Natural killer cell (primary cell): ENCODE data around the gene DAW1. TPM values are rescaled to one million over a fixed set of nuclear protein-coding genes. Genes with fewer than 3 reads are reported as not detected.

ENCODE experiments used
- ATAC-seq, 3 donors: fragments of 150-1000 bp in 2 of 3; fragments of 200-7000 bp in 1 of 3; cut with Tn5 transposase; 1 replicate in 1 of 3; 2 replicates in 2 of 3; pipeline ENCODE4 v1.10.0; 2021; ENCODE audit warnings: mild to moderate bottlenecking in 2 of 3, moderate library complexity in 2 of 3
- DNase-seq, 2 donors: peaks; one replicate each; pipeline versions ENCODE4 v3.0.0 to v3.0.0-alpha.2; 2013 to 2021; ENCODE audit warnings: mixed read lengths in 1 of 2
- H3K27ac ChIP-seq: one replicate; pipeline ENCODE4 v1.5.1; 2013; ENCODE audit warnings: mild to moderate bottlenecking, low read length
- H3K27me3 ChIP-seq: one replicate; pipeline ENCODE4 v1.6.1; 2013; ENCODE audit warnings: low read length; ENCODE audit not compliant: control insufficient read depth, insufficient read depth
- H3K36me3 ChIP-seq: one replicate; pipeline ENCODE4 v1.6.1; 2013; ENCODE audit warnings: low read length; ENCODE audit not compliant: control insufficient read depth, insufficient read depth
- H3K4me1 ChIP-seq: one replicate; pipeline ENCODE4 v1.6.1; 2013; ENCODE audit warnings: low read length; ENCODE audit not compliant: control insufficient read depth, insufficient read depth
- H3K4me3 ChIP-seq: one replicate; pipeline ENCODE4 v1.5.1; 2013; ENCODE audit warnings: low read length
- H3K9me3 ChIP-seq: one replicate; pipeline ENCODE4 v1.6.1; 2013; ENCODE audit warnings: low read length; ENCODE audit not compliant: control insufficient read depth, insufficient read depth
- H3K27ac Mint-ChIP-seq, 2 donors: one replicate each; pipeline ENCODE4 v1.8.0; 2022; ENCODE audit warnings: mild to moderate bottlenecking in 2 of 2, mixed read lengths in 2 of 2, moderate library complexity in 1 of 2
- H3K27me3 Mint-ChIP-seq, 2 donors: one replicate each; pipeline ENCODE4 v1.8.0; 2022; ENCODE audit warnings: low read depth in 2 of 2, mixed read lengths in 2 of 2
- H3K36me3 Mint-ChIP-seq: one replicate; pipeline ENCODE4 v1.8.0; 2022; ENCODE audit warnings: mixed read lengths
- H3K4me1 Mint-ChIP-seq, 2 donors: one replicate each; pipeline ENCODE4 v1.8.0; 2022; ENCODE audit warnings: mixed read lengths in 2 of 2
- H3K4me3 Mint-ChIP-seq: one replicate; pipeline ENCODE4 v1.8.0; 2022; ENCODE audit warnings: mild to moderate bottlenecking, moderate library complexity, mixed read lengths
- H3K9me3 Mint-ChIP-seq, 2 donors: one replicate each; pipeline ENCODE4 v1.8.0; 2022; ENCODE audit warnings: mixed read lengths in 2 of 2
- CTCF ChIP-seq: fragments of 200-600 bp; IDR thresholded peaks from one replicate; pipeline ENCODE4 v1.8.0; 2022; ENCODE audit warnings: antibody characterized with exemption
- WGBS: methylation state at CpG from one replicate; pipeline ENCODE4 v1.1.7; 2013; ENCODE audit warnings: missing lambda C conversion rate; ENCODE audit not compliant: insufficient coverage; 5-methylcytosine and 5-hydroxymethylcytosine counted together
- intact Hi-C: fragments of 100-400 bp; cut with micrococcal nuclease; formaldehyde crosslinking; loops from one replicate; pipeline ENCODE4 v1.14.2; 2022
- total RNA-seq, 4 donors: library from RNA; stranded (reverse); fragments of 120-200 nt in 1 of 4; gene quantifications; one replicate each; pipeline versions ENCODE4 v1.2.3 to v1.2.4, GENCODE V29; 2013 to 2022

Gene DAW1
- total RNA-seq, 3 donors from 2014 or later (not counting 1 experiment from before 2014, with no cell fraction given), result not detected

- peaks cover 0 to 2% of the 10 kb centered on the region in 2 donors for H3K9me3 Mint-ChIP-seq
- intact Hi-C loops, result no loop called here
- Histone ChIP-seq H3K4me1 (no peaks in the 10 kb centered on the region), H3K27me3 (no peaks in the 10 kb centered on the region), H3K27ac (no peak overlapping the region), H3K4me3 (no peak overlapping the region), H3K36me3 (no peaks in the 10 kb centered on the region), H3K9me3 (no peaks in the 10 kb centered on the region)
- no peak for TF ChIP-seq CTCF
- 71% methylated on average over 1 of the region's 1 CpG for WGBS
- no peaks in the 10 kb centered on the region for H3K27me3 Mint-ChIP-seq
- H3K4me1 Mint-ChIP-seq, result no peaks in the 10 kb centered on the region
- DNase-seq (no peak), ATAC-seq (no peak)
- H3K4me3 Mint-ChIP-seq, result no peak overlapping the region
- no peaks in the 10 kb centered on the region for H3K36me3 Mint-ChIP-seq
- no peak overlapping the region for H3K27ac Mint-ChIP-seq
Observed at GRCh38 chr2:227906991-227907390, 35.6 kb downstream of the DAW1 start.

GRCh38 chr2:227908266-227909054, 37.0 kb downstream of the DAW1 start:
- ATAC-seq (no peak), DNase-seq (no peak)
- Histone ChIP-seq H3K4me1 (no peaks in the 10 kb centered on the region), H3K27ac (no peak overlapping the region), H3K9me3 (no peaks in the 10 kb centered on the region), H3K36me3 (no peaks in the 10 kb centered on the region), H3K4me3 (no peak overlapping the region), H3K27me3 (no peaks in the 10 kb centered on the region)
- Mint-ChIP-seq H3K27me3 (no peaks in the 10 kb centered on the region), H3K9me3 (peaks cover 0 to 2% of the 10 kb centered on the region in 2 donors), H3K4me3 (no peak overlapping the region), H3K36me3 (no peaks in the 10 kb centered on the region), H3K27ac (no peak overlapping the region), H3K4me1 (no peaks in the 10 kb centered on the region)
- TF ChIP-seq CTCF, result no peak
- 86% methylated on average over 7 of the region's 7 CpGs for WGBS
- intact Hi-C loops, result no loop called here

- Histone ChIP-seq H3K27me3 (no peaks in the 10 kb centered on the region), H3K27ac (no peak overlapping the region), H3K4me1 (no peaks in the 10 kb centered on the region), H3K9me3 (no peaks in the 10 kb centered on the region), H3K36me3 (no peaks in the 10 kb centered on the region), H3K4me3 (no peak overlapping the region)
- TF ChIP-seq CTCF, result no peak
- no peaks in the 10 kb centered on the region for H3K4me1 Mint-ChIP-seq
- H3K36me3 Mint-ChIP-seq, result no peaks in the 10 kb centered on the region
- no peak for ATAC-seq
- no peak overlapping the region for H3K4me3 Mint-ChIP-seq
- peaks cover 0 to 5% of the 10 kb centered on the region in 2 donors for H3K9me3 Mint-ChIP-seq
- H3K27me3 Mint-ChIP-seq, result no peaks in the 10 kb centered on the region
- DNase-seq, result no peak
- intact Hi-C loops, result no loop called here
- WGBS, result 65% methylated on average over 2 of the region's 2 CpGs
- H3K27ac Mint-ChIP-seq, result no peak overlapping the region
Observed at GRCh38 chr2:227914362-227914761, 42.9 kb downstream of the DAW1 start.

- Mint-ChIP-seq H3K27me3 (peaks cover 0 to 2% of the 10 kb centered on the region in 2 donors), H3K36me3 (no peaks in the 10 kb centered on the region), H3K9me3 (peaks cover 2 to 4% of the 10 kb centered on the region in 2 donors), H3K4me3 (no peak overlapping the region), H3K4me1 (no peaks in the 10 kb centered on the region), H3K27ac (no peak overlapping the region)
- H3K4me3 ChIP-seq, result no peak overlapping the region
- no peak for TF ChIP-seq CTCF
- intact Hi-C loops, result no loop called here
- no peak overlapping the region for H3K27ac ChIP-seq
- H3K27me3 ChIP-seq, result no peaks in the 10 kb centered on the region
- WGBS, result 88% methylated on average over 4 of the region's 4 CpGs
- ATAC-seq (no peak), DNase-seq (no peak)
- H3K36me3 ChIP-seq, result no peaks in the 10 kb centered on the region
- no peaks in the 10 kb centered on the region for H3K9me3 ChIP-seq
- no peaks in the 10 kb centered on the region for H3K4me1 ChIP-seq
Observed at GRCh38 chr2:227921648-227922047, 50.2 kb downstream of the DAW1 start.
